GM19372 (cell line): Measurements from ENCODE around the gene ZNF485.
"Not testable (repeated sequence)": the region's sequence is repeated elsewhere in the genome, so short reads cannot be mapped to it uniquely, and the experiment has no call there.

Source experiments
- ATAC-seq: cut with Tn5 transposase; IDR thresholded peaks from one replicate; pipeline ENCODE4 v1.9.1; 2021; ENCODE audit warnings: mild to moderate bottlenecking, low read depth, moderate library complexity; ENCODE audit not compliant: unreplicated experiment

ZNF485 gene

DNA sequence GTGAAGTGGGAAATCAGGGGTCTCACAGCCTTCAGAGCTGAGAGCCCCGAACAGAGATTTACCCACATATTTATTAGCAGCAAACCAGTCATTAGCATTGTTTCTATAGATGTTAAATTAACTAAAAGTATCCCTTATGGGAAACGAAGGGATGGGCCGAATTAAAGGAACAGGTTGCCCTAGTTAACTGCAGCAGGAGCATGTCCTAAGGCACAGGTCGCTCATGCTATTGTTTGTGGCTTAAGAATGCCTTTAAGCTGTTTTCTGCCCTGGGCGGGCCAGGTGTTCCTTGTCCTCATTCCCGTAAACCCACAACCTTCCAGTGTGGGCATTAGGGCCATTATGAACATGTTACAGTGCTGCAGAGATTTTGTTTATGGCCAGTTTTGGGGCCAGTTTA, 4.7 kb upstream of the ZNF485 start:
- ATAC-seq, result not testable (repeated sequence)

DNA sequence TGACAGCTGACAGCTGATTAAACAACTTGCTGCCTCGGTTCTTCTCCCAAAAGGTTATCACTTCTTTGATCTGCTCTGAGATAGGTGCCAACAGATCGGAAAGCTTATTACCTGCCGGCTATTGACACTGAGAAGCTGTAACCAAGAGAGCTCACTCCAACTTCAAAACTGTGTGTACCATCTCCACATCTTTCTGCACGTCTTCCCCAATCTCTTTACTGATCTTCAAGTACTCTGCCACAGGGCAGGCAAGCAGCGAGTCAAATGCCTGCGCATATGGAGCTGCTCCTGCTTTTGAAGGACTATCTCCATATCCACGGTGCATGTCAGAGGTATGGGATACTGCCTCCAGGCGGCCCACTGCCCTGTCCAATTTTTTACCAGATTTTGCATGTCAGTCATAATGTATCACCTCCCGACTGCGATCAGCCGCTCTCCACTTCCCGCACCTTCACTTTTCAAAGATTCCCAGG, 352 bp upstream of the ZNF485 start:
- peak; percentile 13 for ATAC-seq

DNA sequence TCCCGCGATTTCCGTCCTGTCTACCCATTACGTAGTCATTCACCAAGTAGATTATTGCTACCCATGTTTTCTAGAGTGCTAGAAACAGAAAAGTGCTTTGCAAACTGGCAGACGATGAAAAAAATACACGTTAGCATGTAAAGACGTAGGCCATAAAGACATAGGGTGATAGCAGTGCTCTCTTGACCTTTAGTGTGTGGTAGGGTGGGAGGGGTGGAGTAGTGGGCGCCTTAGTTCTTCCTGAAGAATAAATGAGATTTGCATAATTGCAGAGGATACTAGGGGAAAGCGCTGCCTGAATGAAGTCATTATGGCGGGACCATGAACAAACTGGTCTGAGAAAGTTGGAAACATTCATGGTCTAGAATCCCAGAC, 948 bp downstream of the ZNF485 start:
- no peak for ATAC-seq

DNA sequence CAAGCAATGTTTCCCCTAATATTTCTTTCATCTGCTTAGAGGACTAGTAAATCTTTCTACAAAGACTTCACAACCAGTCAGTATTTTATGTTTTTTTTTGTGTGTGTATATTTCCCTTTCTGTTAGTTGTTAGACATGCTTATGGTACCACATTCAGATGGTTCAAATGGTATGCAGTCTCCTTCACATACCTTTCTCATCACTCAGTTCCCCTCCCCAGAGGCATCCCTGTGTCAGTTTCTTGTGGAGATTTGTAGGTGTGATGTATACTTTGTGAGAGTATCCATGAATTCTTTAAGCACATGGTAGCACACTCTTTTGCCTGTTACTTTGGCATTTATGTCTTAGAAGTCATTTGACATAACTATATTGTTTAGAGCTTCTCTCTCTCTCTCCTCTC, 4.4 kb downstream of the ZNF485 start:
- no peak for ATAC-seq

DNA sequence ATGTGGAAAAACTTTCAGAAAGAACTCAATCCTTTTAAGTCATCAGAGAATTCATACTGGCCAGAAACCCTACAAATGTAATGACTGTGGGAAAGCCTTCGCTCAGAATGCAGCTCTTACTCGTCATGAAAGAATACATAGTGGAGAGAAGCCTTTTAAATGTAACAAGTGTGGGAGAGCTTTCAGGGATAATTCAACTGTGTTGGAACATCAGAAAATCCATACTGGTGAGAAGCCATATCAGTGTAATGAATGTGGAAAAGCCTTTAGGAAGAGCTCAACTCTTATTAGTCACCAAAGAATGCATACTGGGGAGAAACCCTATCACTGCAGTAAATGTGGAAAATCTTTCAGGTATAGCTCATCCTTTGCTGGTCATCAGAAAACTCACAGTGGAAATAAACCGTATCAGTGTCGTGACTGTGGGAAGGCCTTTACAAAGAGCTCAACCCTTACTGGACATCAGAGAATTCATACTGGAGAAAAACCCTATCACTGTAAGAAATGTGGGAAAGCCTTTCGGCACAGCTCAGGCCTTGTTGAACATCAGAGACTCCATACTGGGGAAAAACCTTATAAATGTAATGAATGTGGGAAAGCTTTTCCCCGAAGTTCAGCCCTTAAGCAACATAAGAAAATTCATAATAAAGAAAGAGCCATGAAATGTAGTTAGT, 10.6 kb downstream of the ZNF485 start:
- ATAC-seq, result no peak

- ATAC-seq, result no peak
Measured at GRCh38 chr10:43619368-43619767, 13.1 kb downstream of the ZNF485 start.

DNA sequence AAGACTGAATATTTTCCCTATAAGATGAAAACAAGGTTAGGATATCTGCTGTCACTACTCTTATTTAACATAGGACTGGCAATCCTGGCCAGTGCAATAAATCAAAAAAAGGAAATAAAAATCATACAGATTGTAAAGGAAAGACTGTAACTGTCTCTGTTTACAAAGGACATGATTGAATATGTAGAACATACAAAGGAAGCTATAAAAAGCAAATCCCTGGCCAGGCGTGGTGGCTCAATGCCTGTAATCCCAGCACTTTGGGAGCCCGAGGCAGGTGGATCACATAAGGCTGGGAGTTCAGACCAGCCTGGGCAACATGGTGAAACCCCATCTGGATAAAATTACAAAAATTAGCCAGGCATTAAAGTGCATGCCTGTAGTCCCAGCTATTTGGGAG, 15.8 kb downstream of the ZNF485 start:
- ATAC-seq, result no peak

GRCh38 chr10:43623351-43623750, 17.1 kb downstream of the ZNF485 start:
- ATAC-seq, result no peak

- ATAC-seq, result no peak
Measured at GRCh38 chr10:43627942-43628341, 21.7 kb downstream of the ZNF485 start.

- ATAC-seq, result no peak
Measured at GRCh38 chr10:43628956-43629355, 22.7 kb downstream of the ZNF485 start.

DNA sequence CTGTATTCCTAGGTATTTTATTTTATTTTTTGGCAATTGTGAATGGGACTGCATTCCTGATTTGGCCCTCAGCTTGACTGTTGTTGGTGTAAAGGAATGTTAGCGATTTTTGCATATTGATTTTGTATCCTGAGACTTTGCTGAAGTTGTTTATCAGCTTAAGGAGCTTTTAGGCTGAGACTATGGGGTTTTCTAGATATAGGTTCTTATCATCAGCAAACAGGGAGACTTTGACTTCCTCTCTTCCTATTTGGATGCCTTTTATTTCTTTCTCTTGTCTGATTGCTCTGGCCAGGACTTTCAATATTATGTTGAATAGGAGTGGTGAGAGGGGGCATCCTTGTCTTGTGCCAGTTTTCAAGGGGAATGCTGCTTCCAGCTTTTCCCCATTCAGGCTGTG, 29.6 kb downstream of the ZNF485 start:
- ATAC-seq, result not testable (repeated sequence)

DNA sequence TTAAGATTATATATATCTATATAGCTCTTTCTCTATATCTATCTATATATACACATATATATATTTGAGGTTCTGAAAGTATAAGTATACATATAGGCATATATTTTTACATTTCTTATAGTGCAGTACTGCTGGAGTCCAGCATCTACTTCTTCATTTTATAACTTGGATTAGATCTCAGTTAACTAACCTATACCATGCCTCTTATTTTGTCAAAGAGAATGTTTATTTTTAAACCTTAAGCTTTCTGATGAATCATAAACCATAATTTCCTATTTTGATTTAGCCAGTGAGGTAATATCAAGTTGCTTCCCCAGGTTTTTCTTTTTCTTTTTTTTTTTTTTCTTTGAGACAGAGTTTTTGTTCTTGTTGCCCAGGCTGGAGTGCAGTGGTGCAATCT, 34.4 kb downstream of the ZNF485 start:
- no peak for ATAC-seq

DNA sequence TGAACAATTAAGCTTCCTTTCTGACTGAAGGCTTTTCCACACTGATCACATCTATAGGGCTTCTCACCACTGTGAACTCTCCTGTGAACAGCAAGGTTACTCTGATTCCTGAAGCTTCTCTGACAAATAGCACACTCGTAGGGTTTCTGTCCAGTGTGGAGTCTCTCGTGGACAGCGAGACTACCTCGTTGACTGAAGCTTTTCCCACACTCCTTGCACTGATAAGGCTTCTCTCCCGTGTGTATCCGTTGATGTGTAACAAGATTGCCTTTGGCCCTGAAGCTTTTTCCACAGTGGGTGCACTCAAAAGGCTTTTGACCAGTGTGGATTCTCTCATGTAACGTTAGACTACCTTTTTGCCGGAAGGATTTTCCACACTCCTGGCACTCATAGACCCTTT, 38.0 kb downstream of the ZNF485 start:
- no peak for ATAC-seq

DNA sequence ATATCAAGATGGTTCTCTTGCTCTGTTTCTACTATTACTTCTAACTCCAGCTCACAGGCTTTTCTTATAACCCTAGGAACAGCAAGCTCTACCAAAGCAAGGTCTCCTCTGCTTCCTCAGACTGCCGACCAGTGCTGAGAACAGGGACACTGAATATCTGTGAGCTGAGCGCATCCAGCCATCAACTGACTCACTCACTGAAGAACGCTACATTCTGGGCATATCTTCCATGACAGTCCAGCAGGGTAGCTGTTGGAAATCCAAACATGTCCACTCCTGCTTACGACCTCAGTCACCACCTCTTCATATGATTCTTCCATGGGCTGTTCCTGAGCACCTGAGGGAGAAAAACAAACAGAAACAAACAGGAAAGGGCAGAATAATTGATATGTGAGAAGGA, 39.6 kb downstream of the ZNF485 start:
- no peak for ATAC-seq

DNA sequence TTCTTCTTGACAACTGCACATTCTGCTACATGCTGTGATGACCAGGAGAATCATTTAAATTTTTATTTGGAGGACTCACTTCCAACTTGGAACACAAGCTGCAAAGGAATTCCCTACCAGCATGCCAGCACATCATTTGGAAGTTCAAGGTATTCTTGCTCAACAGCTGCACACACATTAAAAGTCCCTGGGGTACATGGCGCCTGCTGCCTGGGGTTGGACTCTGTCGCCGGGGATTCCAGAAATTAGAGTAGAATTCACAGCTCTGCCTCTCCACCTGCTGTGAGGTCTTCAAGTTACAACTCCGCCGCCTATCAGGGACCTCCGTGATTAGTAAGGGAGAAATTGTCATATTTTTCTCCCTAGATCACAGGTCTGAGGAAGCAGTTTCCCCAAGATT, 41.3 kb downstream of the ZNF485 start:
- ATAC-seq, result no peak

GRCh38 chr10:43648095-43648397, 41.8 kb downstream of the ZNF485 start:
- no peak for ATAC-seq

GRCh38 chr10:43648398-43649184, 42.4 kb downstream of the ZNF485 start, which contains the start of gene ZNF32:
TSS of gene ZNF32 (minus strand) at chr10:43648881. CDS start at chr10:43646133, 2,748 bp downstream.
- ATAC-seq, result peak; percentile 99

DNA sequence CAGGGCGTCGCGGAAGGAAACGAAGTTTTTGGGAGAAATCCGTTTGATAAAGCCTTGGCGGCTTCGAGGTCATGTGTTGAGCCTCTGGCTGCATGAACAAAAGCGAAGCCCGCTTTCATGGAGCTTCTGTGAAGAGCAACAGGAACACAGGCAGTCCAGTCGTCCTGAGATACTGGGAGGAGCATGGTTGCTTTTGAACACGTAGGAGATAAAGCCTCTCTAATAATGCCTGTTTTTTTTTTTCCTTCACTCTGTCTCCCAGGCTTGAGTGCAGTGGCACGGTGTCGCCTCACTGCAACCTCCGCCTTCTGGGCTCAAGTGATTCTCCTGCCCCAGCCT, 42.9 kb downstream of the ZNF485 start:
- peak; percentile 4 for ATAC-seq

DNA sequence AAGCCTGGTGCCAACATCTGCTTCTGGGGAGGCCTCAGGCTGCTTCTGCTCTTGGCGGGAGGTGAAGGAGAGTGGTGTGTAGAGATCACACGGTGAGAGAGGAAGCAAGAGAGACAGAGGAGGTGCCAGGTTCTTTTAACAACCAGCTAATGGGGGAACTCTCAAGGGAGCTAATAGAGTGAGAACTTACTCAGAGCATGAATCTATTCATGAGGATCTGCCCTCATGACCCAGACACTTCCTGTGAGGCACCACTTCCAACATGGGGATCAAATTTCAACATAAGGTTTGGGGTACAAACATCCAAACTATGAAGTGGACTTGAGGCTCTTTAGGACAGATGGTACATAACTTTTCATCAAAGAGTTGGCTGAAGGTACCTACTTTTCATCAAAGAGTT, 47.5 kb downstream of the ZNF485 start:
- no peak for ATAC-seq

- no peak for ATAC-seq
Measured at GRCh38 chr10:43655311-43655710, 49.1 kb downstream of the ZNF485 start.

GRCh38 chr10:43658227-43658626, 52.0 kb downstream of the ZNF485 start:
- no peak for ATAC-seq

DNA sequence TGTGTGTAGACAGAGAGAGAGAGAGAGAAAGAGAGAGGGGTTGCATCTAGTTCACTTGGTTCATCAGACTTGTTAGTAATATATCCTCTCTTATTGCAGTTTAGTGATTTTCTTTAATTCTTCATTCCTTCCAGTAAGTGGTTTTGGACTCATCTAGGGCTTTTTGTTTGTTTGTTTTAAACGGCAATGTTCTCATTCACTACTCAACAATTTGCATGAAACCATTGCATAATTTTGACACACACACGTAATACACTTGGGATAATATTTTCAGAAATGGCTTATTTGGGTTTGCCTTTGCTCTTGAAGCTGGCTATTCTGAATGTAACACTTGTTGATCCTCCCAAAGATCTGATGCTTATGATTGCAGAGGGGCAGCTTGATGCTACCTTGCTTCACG, 58.8 kb downstream of the ZNF485 start:
- ATAC-seq, result no peak
